Liver (tissue), 9 donors: ENCODE results near the gene ZNF138. TPM values are rescaled to one million over a fixed set of nuclear protein-coding genes. Genes with fewer than 3 reads are reported as not detected.
"Not testable (repeated sequence)": the region's sequence is repeated elsewhere in the genome, so short reads cannot be mapped to it uniquely, and the experiment has no call there.

Experiments
- DNase-seq: peaks from one replicate; pipeline ENCODE4 v3.0.0-alpha.2; 2017; ENCODE audit warnings: low spot score
- H3K27ac ChIP-seq, 2 donors: one replicate each; pipeline ENCODE4 v1.7.0; 2013; ENCODE audit warnings: inconsistent platforms in 2 of 2, low read length in 2 of 2, control low read depth in 1 of 2, low read depth in 1 of 2, mild to moderate bottlenecking in 1 of 2
- H3K27me3 ChIP-seq, 4 donors: one replicate each; pipeline versions ENCODE4 v1.6.1 to v1.7.0; 2013; ENCODE audit warnings: low read length in 3 of 4, inconsistent platforms in 1 of 4, mild to moderate bottlenecking in 1 of 4, moderate library complexity in 1 of 4; ENCODE audit not compliant: control insufficient read depth in 4 of 4, insufficient read depth in 4 of 4
- H3K36me3 ChIP-seq, 4 donors: one replicate each; pipeline versions ENCODE4 v1.6.1 to v1.7.0; 2013; ENCODE audit warnings: low read length in 3 of 4, mild to moderate bottlenecking in 3 of 4, low read depth in 1 of 4, moderate library complexity in 1 of 4; ENCODE audit not compliant: control insufficient read depth in 4 of 4, insufficient read depth in 3 of 4
- H3K4me1 ChIP-seq, 4 donors: one replicate each; pipeline versions ENCODE4 v1.6.1 to v1.7.0; 2013; ENCODE audit warnings: low read length in 3 of 4, mild to moderate bottlenecking in 3 of 4, moderate library complexity in 1 of 4; ENCODE audit not compliant: control insufficient read depth in 4 of 4, insufficient read depth in 4 of 4
- H3K4me3 ChIP-seq, 3 donors: one replicate each; pipeline versions ENCODE4 v1.6.1 to v1.7.0; 2013; ENCODE audit warnings: low read length in 3 of 3, control low read depth in 1 of 3, low read depth in 1 of 3, mild to moderate bottlenecking in 1 of 3
- H3K9ac ChIP-seq, 2 donors: one replicate each; pipeline ENCODE4 v1.7.0; 2013; ENCODE audit warnings: low read length in 2 of 2, mild to moderate bottlenecking in 2 of 2, moderate library complexity in 2 of 2, control low read depth in 1 of 2, low read depth in 1 of 2
- H3K9me3 ChIP-seq, 4 donors: one replicate each; pipeline versions ENCODE4 v1.6.1 to v1.7.0; 2013; ENCODE audit warnings: low read length in 3 of 4; ENCODE audit not compliant: control insufficient read depth in 4 of 4
- ATF3 ChIP-seq: IDR thresholded peaks from 2 replicates; pipeline ENCODE4 v1.6.1; 2016; ENCODE audit warnings: antibody characterized with exemption
- CTCF ChIP-seq: fragments of 150-350 bp; IDR thresholded peaks from 2 replicates; pipeline ENCODE4 v1.5.1; 2017; ENCODE audit warnings: improper control_type of control experiment, low read depth, low read length; ENCODE audit not compliant: missing input control
- FOXA1 ChIP-seq: IDR thresholded peaks from 2 replicates; pipeline ENCODE4 v1.6.1; 2016; ENCODE audit warnings: antibody characterized with exemption
- FOXA2 ChIP-seq: IDR thresholded peaks from 2 replicates; pipeline ENCODE4 v1.6.1; 2016; ENCODE audit warnings: antibody characterized with exemption
- GABPA ChIP-seq, 2 donors: IDR thresholded peaks in 1 of 2; conservative IDR thresholded peaks in 1 of 2; 2 replicates each; pipeline ENCODE4 v1.6.1; 2016; ENCODE audit warnings: antibody characterized with exemption in 2 of 2, mild to moderate bottlenecking in 1 of 2, moderate library complexity in 1 of 2
- HNF4A ChIP-seq, 2 donors: conservative IDR thresholded peaks; 2 replicates each; pipeline ENCODE4 v1.6.1; 2016; ENCODE audit warnings: antibody characterized with exemption in 2 of 2, mild to moderate bottlenecking in 2 of 2
- HNF4G ChIP-seq: IDR thresholded peaks from 2 replicates; pipeline ENCODE4 v1.6.1; 2016; ENCODE audit warnings: antibody characterized with exemption
- JUND ChIP-seq, 2 donors: IDR thresholded peaks; 2 replicates each; pipeline ENCODE4 v1.6.1; 2016; ENCODE audit warnings: antibody characterized with exemption in 2 of 2
- MAX ChIP-seq: IDR thresholded peaks from 2 replicates; pipeline ENCODE4 v1.6.1; 2016; ENCODE audit warnings: antibody characterized with exemption
- NR2F2 ChIP-seq: IDR thresholded peaks from 2 replicates; pipeline ENCODE4 v1.6.1; 2016; ENCODE audit warnings: antibody characterized with exemption
- RAD21 ChIP-seq, 2 donors: IDR thresholded peaks; 2 replicates each; pipeline ENCODE4 v1.6.1; 2016; ENCODE audit warnings: antibody characterized with exemption in 2 of 2, mild to moderate bottlenecking in 2 of 2
- REST ChIP-seq: IDR thresholded peaks from 2 replicates; pipeline ENCODE4 v1.6.1; 2016; ENCODE audit warnings: antibody characterized with exemption, mild to moderate bottlenecking
- RXRA ChIP-seq, 2 donors: IDR thresholded peaks; 2 replicates each; pipeline ENCODE4 v1.6.1; 2017 to 2018; ENCODE audit warnings: antibody characterized with exemption in 2 of 2, mild to moderate bottlenecking in 1 of 2
- SP1 ChIP-seq: IDR thresholded peaks from 2 replicates; pipeline ENCODE4 v1.6.1; 2018; ENCODE audit warnings: antibody characterized with exemption, mild to moderate bottlenecking
- TAF1 ChIP-seq: conservative IDR thresholded peaks from 2 replicates; pipeline ENCODE4 v1.6.1; 2016; ENCODE audit warnings: antibody characterized with exemption, mild to moderate bottlenecking
- YY1 ChIP-seq: IDR thresholded peaks from 2 replicates; pipeline ENCODE4 v1.6.1; 2016; ENCODE audit warnings: antibody characterized with exemption, mild to moderate bottlenecking
- ZBTB33 ChIP-seq: IDR thresholded peaks from 2 replicates; pipeline ENCODE4 v1.6.1; 2016; ENCODE audit warnings: antibody characterized with exemption
- WGBS: extraction: QIAGEN DNeasy Blood & Tissue Kit; methylation state at CpG from one replicate; pipeline ENCODE4 v1.1.7; 2013; 5-methylcytosine and 5-hydroxymethylcytosine counted together
- polyA plus RNA-seq, 2 donors: library from polyadenylated mRNA; stranded (reverse) in 1 of 2; unstranded in 1 of 2; fragments of 200-250 nt in 1 of 2; fragments of >200 nt in 1 of 2; fragmentation: Nextera tagmentation in 1 of 2; extraction: Ambion mirVana in 1 of 2; gene quantifications; one replicate each; pipeline versions ENCODE4 v1.2.1 to v1.2.3, GENCODE V29; 2013 to 2015
- total RNA-seq, 2 donors: library from RNA; depleted of rRNA; stranded (reverse); fragments of >200 nt; gene quantifications; one replicate each; pipeline ENCODE4 v1.2.3, GENCODE V29; 2014
- donor health status: healthy.
- donor health status: healthy.
- donor health status: healthy.
- donor health status: healthy.
- donor health status: healthy.

The ZNF138 gene
- total and polyA plus RNA-seq, 4 donors, result 1.4 to 4.5 (median 3.7) TPM

- 78% methylated on average over 3 of the region's 3 CpGs for WGBS
- Histone ChIP-seq H3K4me1 (no peaks in the 10 kb centered on the region), H3K9ac (no peak overlapping the region), H3K27me3 (no peaks in the 10 kb centered on the region), H3K9me3 (peaks cover 0 to 1% (median 0%) of the 10 kb centered on the region in 4 donors), H3K4me3 (no peak overlapping the region), H3K27ac (no peak overlapping the region), H3K36me3 (no peaks in the 10 kb centered on the region)
- TF ChIP-seq FOXA1 (no peak), RAD21 (IDR thresholded peaks at IDR 0.05) (no peak), YY1 (no peak), ZBTB33 (no peak), GABPA (IDR thresholded peaks at IDR 0.05 in 1 of 2, conservative IDR thresholded peaks at IDR 0.05 in 1 of 2) (no peak), SP1 (no peak), FOXA2 (no peak), JUND (IDR thresholded peaks at IDR 0.05) (no peak), REST (no peak), TAF1 (no peak), MAX (no peak), HNF4G (no peak), HNF4A (conservative IDR thresholded peaks at IDR 0.05) (no peak), RXRA (IDR thresholded peaks at IDR 0.05) (no peak), CTCF (no peak), NR2F2 (no peak), ATF3 (no peak)
- DNase-seq, result no peak
Measured at GRCh38 chr7:64775289-64775688, 18.9 kb upstream of the ZNF138 start.

- not testable (repeated sequence) for H3K9ac ChIP-seq, DNase-seq, H3K4me3 ChIP-seq, H3K9me3 ChIP-seq, H3K27ac ChIP-seq, H3K27me3 ChIP-seq, H3K36me3 ChIP-seq, H3K4me1 ChIP-seq
- 85% methylated on average over 22 of the region's 23 CpGs for WGBS
Measured at GRCh38 chr7:64784842-64785241, 9.4 kb upstream of the ZNF138 start.
